HG03135 (cell line): Measurements from ENCODE around the gene SFT2D2.

ENCODE experiments used
- ATAC-seq: cut with Tn5 transposase; IDR thresholded peaks from one replicate; pipeline ENCODE4 v1.9.1; 2021; ENCODE audit warnings: mild to moderate bottlenecking, moderate library complexity; ENCODE audit not compliant: unreplicated experiment

SFT2D2 gene

GRCh38 chr1:168221275-168221674 is 4.5 kb upstream of the SFT2D2 start:
- no peak for ATAC-seq

- ATAC-seq = no peak
Measured at GRCh38 chr1:168223261-168223660, 2.5 kb upstream of the SFT2D2 start.

GRCh38 chr1:168223681-168224540 is 1.9 kb upstream of the SFT2D2 start:
- no peak for ATAC-seq

GRCh38 chr1:168224991-168225390 is 813 bp upstream of the SFT2D2 start:
- ATAC-seq = no peak

- no peak for ATAC-seq
Measured at GRCh38 chr1:168227620-168228019, 1.8 kb downstream of the SFT2D2 start.

- no peak for ATAC-seq
Measured at GRCh38 chr1:168229893-168230292, 4.1 kb downstream of the SFT2D2 start.

GRCh38 chr1:168230709-168231108 is 4.9 kb downstream of the SFT2D2 start:
- no peak for ATAC-seq

- peak; percentile 65 for ATAC-seq
Measured at GRCh38 chr1:168234846-168235547, 9.2 kb downstream of the SFT2D2 start.

- ATAC-seq = no peak
Measured at GRCh38 chr1:168235548-168235885, 9.7 kb downstream of the SFT2D2 start.

GRCh38 chr1:168235937-168236336 is 10.1 kb downstream of the SFT2D2 start:
- ATAC-seq = no peak

- no peak for ATAC-seq
Measured at GRCh38 chr1:168236836-168237611, 11.2 kb downstream of the SFT2D2 start.

GRCh38 chr1:168243198-168243597 is 17.4 kb downstream of the SFT2D2 start:
- no peak for ATAC-seq

GRCh38 chr1:168243636-168244212 is 17.9 kb downstream of the SFT2D2 start:
- ATAC-seq = no peak

- no peak for ATAC-seq
Measured at GRCh38 chr1:168245042-168245441, 19.2 kb downstream of the SFT2D2 start.

GRCh38 chr1:168246506-168246905 is 20.7 kb downstream of the SFT2D2 start:
- no peak for ATAC-seq

GRCh38 chr1:168252204-168252733 is 26.5 kb downstream of the SFT2D2 start:
- no peak for ATAC-seq

- ATAC-seq = no peak
Measured at GRCh38 chr1:168256164-168256563, 30.4 kb downstream of the SFT2D2 start.

- no peak for ATAC-seq
Measured at GRCh38 chr1:168257397-168257796, 31.6 kb downstream of the SFT2D2 start.

GRCh38 chr1:168259567-168259966 is 33.8 kb downstream of the SFT2D2 start:
- ATAC-seq = no peak

GRCh38 chr1:168260393-168260792 is 34.6 kb downstream of the SFT2D2 start:
- no peak for ATAC-seq

GRCh38 chr1:168261390-168261789 is 35.6 kb downstream of the SFT2D2 start:
- ATAC-seq = no peak
